ENCODE measurements around the gene ARSB.

DNA sequence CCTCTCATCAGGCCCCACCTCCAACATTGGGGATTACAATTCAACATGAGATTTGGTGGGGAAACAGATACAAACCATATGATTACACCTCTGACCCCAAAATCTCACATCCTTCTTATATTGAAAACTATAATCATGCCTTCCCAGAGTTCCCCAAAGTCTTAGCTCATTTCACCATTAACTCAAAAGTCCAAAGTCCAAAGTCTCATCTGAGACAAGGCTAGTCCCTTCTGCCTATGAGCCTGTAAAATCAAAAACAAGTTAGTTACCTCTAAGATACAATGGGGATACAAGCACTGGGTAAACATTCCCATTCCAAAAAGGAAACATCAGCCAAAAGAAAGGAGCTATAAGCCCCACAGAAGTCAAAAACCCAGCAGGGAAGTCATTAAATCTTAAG lies 26.8 kb upstream of the ARSB start:
- no peak for TF ChIP-seq SIN3A (IDR thresholded peaks at IDR 0.05; ENCODE audit: borderline replicate concordance, low read depth, low read length)
- TF ChIP-seq, protein P1, sequence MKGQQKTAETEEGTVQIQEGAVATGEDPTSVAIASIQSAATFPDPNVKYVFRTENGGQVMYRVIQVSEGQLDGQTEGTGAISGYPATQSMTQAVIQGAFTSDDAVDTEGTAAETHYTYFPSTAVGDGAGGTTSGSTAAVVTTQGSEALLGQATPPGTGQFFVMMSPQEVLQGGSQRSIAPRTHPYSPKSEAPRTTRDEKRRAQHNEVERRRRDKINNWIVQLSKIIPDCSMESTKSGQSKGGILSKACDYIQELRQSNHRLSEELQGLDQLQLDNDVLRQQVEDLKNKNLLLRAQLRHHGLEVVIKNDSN (IDR thresholded peaks at IDR 0.05; ENCODE audit: borderline replicate concordance, low read depth): no peak
- TF ChIP-seq POLR2AphosphoS5 (IDR thresholded peaks at IDR 0.05; ENCODE audit: low read depth, low read length): no peak
- no peak for TF ChIP-seq EZH2phosphoT487 (IDR thresholded peaks at IDR 0.05; ENCODE audit: borderline replicate concordance, low read depth)
- TF ChIP-seq, protein P2, sequence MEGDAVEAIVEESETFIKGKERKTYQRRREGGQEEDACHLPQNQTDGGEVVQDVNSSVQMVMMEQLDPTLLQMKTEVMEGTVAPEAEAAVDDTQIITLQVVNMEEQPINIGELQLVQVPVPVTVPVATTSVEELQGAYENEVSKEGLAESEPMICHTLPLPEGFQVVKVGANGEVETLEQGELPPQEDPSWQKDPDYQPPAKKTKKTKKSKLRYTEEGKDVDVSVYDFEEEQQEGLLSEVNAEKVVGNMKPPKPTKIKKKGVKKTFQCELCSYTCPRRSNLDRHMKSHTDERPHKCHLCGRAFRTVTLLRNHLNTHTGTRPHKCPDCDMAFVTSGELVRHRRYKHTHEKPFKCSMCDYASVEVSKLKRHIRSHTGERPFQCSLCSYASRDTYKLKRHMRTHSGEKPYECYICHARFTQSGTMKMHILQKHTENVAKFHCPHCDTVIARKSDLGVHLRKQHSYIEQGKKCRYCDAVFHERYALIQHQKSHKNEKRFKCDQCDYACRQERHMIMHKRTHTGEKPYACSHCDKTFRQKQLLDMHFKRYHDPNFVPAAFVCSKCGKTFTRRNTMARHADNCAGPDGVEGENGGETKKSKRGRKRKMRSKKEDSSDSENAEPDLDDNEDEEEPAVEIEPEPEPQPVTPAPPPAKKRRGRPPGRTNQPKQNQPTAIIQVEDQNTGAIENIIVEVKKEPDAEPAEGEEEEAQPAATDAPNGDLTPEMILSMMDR (IDR thresholded peaks at IDR 0.05): no peak
- TF ChIP-seq, protein P3, sequence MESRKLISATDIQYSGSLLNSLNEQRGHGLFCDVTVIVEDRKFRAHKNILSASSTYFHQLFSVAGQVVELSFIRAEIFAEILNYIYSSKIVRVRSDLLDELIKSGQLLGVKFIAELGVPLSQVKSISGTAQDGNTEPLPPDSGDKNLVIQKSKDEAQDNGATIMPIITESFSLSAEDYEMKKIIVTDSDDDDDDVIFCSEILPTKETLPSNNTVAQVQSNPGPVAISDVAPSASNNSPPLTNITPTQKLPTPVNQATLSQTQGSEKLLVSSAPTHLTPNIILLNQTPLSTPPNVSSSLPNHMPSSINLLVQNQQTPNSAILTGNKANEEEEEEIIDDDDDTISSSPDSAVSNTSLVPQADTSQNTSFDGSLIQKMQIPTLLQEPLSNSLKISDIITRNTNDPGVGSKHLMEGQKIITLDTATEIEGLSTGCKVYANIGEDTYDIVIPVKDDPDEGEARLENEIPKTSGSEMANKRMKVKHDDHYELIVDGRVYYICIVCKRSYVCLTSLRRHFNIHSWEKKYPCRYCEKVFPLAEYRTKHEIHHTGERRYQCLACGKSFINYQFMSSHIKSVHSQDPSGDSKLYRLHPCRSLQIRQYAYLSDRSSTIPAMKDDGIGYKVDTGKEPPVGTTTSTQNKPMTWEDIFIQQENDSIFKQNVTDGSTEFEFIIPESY (IDR thresholded peaks at IDR 0.05; ENCODE audit: borderline replicate concordance, low read depth): no peak
- TF ChIP-seq, protein P4, sequence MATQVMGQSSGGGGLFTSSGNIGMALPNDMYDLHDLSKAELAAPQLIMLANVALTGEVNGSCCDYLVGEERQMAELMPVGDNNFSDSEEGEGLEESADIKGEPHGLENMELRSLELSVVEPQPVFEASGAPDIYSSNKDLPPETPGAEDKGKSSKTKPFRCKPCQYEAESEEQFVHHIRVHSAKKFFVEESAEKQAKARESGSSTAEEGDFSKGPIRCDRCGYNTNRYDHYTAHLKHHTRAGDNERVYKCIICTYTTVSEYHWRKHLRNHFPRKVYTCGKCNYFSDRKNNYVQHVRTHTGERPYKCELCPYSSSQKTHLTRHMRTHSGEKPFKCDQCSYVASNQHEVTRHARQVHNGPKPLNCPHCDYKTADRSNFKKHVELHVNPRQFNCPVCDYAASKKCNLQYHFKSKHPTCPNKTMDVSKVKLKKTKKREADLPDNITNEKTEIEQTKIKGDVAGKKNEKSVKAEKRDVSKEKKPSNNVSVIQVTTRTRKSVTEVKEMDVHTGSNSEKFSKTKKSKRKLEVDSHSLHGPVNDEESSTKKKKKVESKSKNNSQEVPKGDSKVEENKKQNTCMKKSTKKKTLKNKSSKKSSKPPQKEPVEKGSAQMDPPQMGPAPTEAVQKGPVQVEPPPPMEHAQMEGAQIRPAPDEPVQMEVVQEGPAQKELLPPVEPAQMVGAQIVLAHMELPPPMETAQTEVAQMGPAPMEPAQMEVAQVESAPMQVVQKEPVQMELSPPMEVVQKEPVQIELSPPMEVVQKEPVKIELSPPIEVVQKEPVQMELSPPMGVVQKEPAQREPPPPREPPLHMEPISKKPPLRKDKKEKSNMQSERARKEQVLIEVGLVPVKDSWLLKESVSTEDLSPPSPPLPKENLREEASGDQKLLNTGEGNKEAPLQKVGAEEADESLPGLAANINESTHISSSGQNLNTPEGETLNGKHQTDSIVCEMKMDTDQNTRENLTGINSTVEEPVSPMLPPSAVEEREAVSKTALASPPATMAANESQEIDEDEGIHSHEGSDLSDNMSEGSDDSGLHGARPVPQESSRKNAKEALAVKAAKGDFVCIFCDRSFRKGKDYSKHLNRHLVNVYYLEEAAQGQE (IDR thresholded peaks at IDR 0.05; ENCODE audit: low read depth, low read length): no peak
- TF ChIP-seq GABPA (IDR thresholded peaks at IDR 0.05; ENCODE audit: low read depth): no peak
- TF ChIP-seq, protein P5, sequence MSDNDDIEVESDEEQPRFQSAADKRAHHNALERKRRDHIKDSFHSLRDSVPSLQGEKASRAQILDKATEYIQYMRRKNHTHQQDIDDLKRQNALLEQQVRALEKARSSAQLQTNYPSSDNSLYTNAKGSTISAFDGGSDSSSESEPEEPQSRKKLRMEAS (IDR thresholded peaks at IDR 0.05; ENCODE audit: low read depth): no peak
- no peak for TF ChIP-seq YY1 (IDR thresholded peaks at IDR 0.05; ENCODE audit: low read depth)
- no peak for TF ChIP-seq RAD21 (IDR thresholded peaks at IDR 0.05; ENCODE audit: low read length)
- no peak for TF ChIP-seq TAF1 (IDR thresholded peaks at IDR 0.05; ENCODE audit: borderline replicate concordance, low read depth, low read length)
- TF ChIP-seq NRF1 (IDR thresholded peaks at IDR 0.05; ENCODE audit: low read depth, low read length): no peak

All from SK-N-SH (cell line).